GM23338 (cell line): ENCODE results near the gene TOP2A. TPM values are rescaled to one million over a fixed set of nuclear protein-coding genes. Genes with fewer than 3 reads are reported as not detected.
A peak's percentile ranks its signal among the peaks of the same experiment; 100 is the strongest.

ENCODE experiments used
- ATAC-seq: fragments of 200-7000 bp; cut with Tn5 transposase; 3 replicates; pipeline ENCODE4 v1.9.1; 2020
- DNase-seq: peaks from one replicate; pipeline ENCODE4 v3.0.0-alpha.2; 2015; ENCODE audit warnings: low spot score
- H2AFZ ChIP-seq: fragments of 200-600 bp; sonication (generic); 2 replicates; pipeline ENCODE4 v1.8.0; 2016; ENCODE audit warnings: antibody characterized with exemption, mild to moderate bottlenecking, moderate library complexity
- H3F3A ChIP-seq: fragments of 200-600 bp; sonication (generic); replicated peaks from 2 replicates; pipeline ENCODE4 v1.8.0; 2017; ENCODE audit warnings: antibody characterized with exemption, mixed run types, low read depth
- H3K27ac ChIP-seq: fragments of 200-600 bp; sonication (generic); 2 replicates; pipeline ENCODE4 v1.6.1; 2016; ENCODE audit warnings: low read depth
- H3K27me3 ChIP-seq: fragments of 200-600 bp; sonication (generic); 2 replicates; pipeline ENCODE4 v1.8.0; 2016; ENCODE audit warnings: mild to moderate bottlenecking, mixed run types, moderate library complexity; ENCODE audit not compliant: insufficient read depth
- H3K36me3 ChIP-seq: fragments of 200-600 bp; sonication (generic); 2 replicates; pipeline ENCODE4 v1.8.0; 2016; ENCODE audit warnings: mild to moderate bottlenecking; ENCODE audit not compliant: insufficient read depth
- H3K4me1 ChIP-seq: fragments of 200-600 bp; sonication (generic); 2 replicates; pipeline ENCODE4 v1.8.0; 2016; ENCODE audit warnings: mild to moderate bottlenecking, moderate library complexity; ENCODE audit not compliant: insufficient read depth
- H3K4me2 ChIP-seq: fragments of 200-600 bp; sonication (generic); 2 replicates; pipeline ENCODE4 v1.7.1; 2017; ENCODE audit warnings: mixed run types
- H3K4me3 ChIP-seq: fragments of 200-600 bp; sonication (generic); 2 replicates; pipeline ENCODE4 v1.6.1; 2016; ENCODE audit warnings: mixed run types
- H3K79me2 ChIP-seq: fragments of 200-600 bp; sonication (generic); replicated peaks from 2 replicates; pipeline ENCODE4 v1.8.0; 2017; ENCODE audit warnings: mild to moderate bottlenecking; ENCODE audit not compliant: insufficient read depth
- H3K9me2 ChIP-seq: fragments of 200-600 bp; sonication (generic); 2 replicates; pipeline ENCODE4 v1.8.0; 2017; ENCODE audit not compliant: insufficient read depth
- H4K20me1 ChIP-seq: fragments of 200-600 bp; sonication (generic); replicated peaks from 2 replicates; pipeline ENCODE4 v1.8.0; 2017; ENCODE audit warnings: mild to moderate bottlenecking; ENCODE audit not compliant: insufficient read depth
- H3K27ac Mint-ChIP-seq: 2 replicates; pipeline ENCODE4 v1.8.0; 2020; ENCODE audit warnings: inconsistent platforms, mild to moderate bottlenecking, moderate library complexity, mixed read lengths
- H3K27me3 Mint-ChIP-seq: 3 replicates; pipeline ENCODE4 v1.8.0; 2022; ENCODE audit warnings: low read depth, mild to moderate bottlenecking, moderate library complexity, mixed read lengths, inconsistent platforms; ENCODE audit not compliant: insufficient read depth, poor library complexity
- H3K36me3 Mint-ChIP-seq: 3 replicates; pipeline ENCODE4 v1.8.0; 2021; ENCODE audit warnings: low read depth, mild to moderate bottlenecking, inconsistent platforms, moderate library complexity, mixed read lengths
- H3K4me1 Mint-ChIP-seq: 3 replicates; pipeline ENCODE4 v1.8.0; 2020; ENCODE audit warnings: mild to moderate bottlenecking, inconsistent platforms, mixed read lengths
- H3K4me3 Mint-ChIP-seq: 3 replicates; pipeline ENCODE4 v1.8.0; 2021; ENCODE audit warnings: moderate library complexity, mild to moderate bottlenecking, inconsistent platforms, mixed read lengths
- H3K9me3 Mint-ChIP-seq: 3 replicates; pipeline ENCODE4 v1.8.0; 2020; ENCODE audit warnings: moderate library complexity, mild to moderate bottlenecking, inconsistent platforms, mixed read lengths
- CREB1 ChIP-seq: fragments of 250-450 bp; sonication (Bioruptor Pico); IDR thresholded peaks from 2 replicates; pipeline ENCODE4 v1.5.0; 2020; ENCODE audit warnings: low read depth, mild to moderate bottlenecking, moderate library complexity
- EZH2 ChIP-seq: fragments of 200-600 bp; sonication (generic); IDR thresholded peaks from one replicate; pipeline ENCODE4 v1.8.0; 2017; ENCODE audit warnings: antibody characterized with exemption, mild to moderate bottlenecking, low read depth; ENCODE audit not compliant: unreplicated experiment
- EZH2phosphoT487 ChIP-seq: fragments of 200-600 bp; sonication (generic); IDR thresholded peaks from one replicate; pipeline ENCODE4 v1.8.1; 2018; ENCODE audit warnings: antibody characterized with exemption; ENCODE audit not compliant: unreplicated experiment
- JUNB ChIP-seq: IDR thresholded peaks from one replicate; pipeline ENCODE4 v1.6.1; 2016; ENCODE audit warnings: antibody characterized with exemption; ENCODE audit not compliant: unreplicated experiment
- NANOG ChIP-seq: IDR thresholded peaks from 2 replicates; pipeline ENCODE4 v1.6.1; 2016; ENCODE audit warnings: antibody characterized with exemption, borderline replicate concordance
- POLR2AphosphoS5 ChIP-seq: IDR thresholded peaks from 2 replicates; pipeline ENCODE4 v1.6.1; 2016; ENCODE audit warnings: antibody characterized with exemption, low read depth
- STAT1 ChIP-seq: IDR thresholded peaks from one replicate; pipeline ENCODE4 v1.6.1; 2016; ENCODE audit warnings: antibody characterized with exemption; ENCODE audit not compliant: unreplicated experiment
- ZNF114 ChIP-seq: fragments of 250-450 bp; sonication (Bioruptor Pico); IDR thresholded peaks from 2 replicates; pipeline ENCODE4 v1.5.0; 2020; ENCODE audit warnings: mild to moderate bottlenecking, moderate library complexity
- ZNF331 ChIP-seq: fragments of 250-450 bp; sonication (Bioruptor Pico); IDR thresholded peaks from 2 replicates; pipeline ENCODE4 v1.5.0; 2020; ENCODE audit warnings: low read depth, mild to moderate bottlenecking, moderate library complexity
- polyA plus RNA-seq: library from polyadenylated mRNA; unstranded; fragments of >200 nt; fragmentation: Nextera tagmentation; extraction: Ambion mirVana; gene quantifications from 2 replicates; pipeline ENCODE4 v1.2.1, GENCODE V29; 2016
- total RNA-seq: library from RNA; depleted of rRNA; stranded (reverse); fragments of >200 nt; shearing (Covaris generic); gene quantifications from 2 replicates; pipeline ENCODE4 v1.2.3, GENCODE V29; 2014
- TF ChIP-seq, protein P1 (sequence below): fragments of 250-450 bp; sonication (Bioruptor Pico); IDR thresholded peaks from 2 replicates; pipeline ENCODE4 v1.5.0; 2020; ENCODE audit warnings: mild to moderate bottlenecking, moderate library complexity
- TF ChIP-seq, protein P2 (sequence below): IDR thresholded peaks from 2 replicates; pipeline ENCODE4 v1.6.1; 2016; ENCODE audit warnings: antibody characterized with exemption
- TF ChIP-seq, protein P3 (sequence below), 2 experiments: fragments of 200-600 bp in 1 of 2; sonication (generic) in 1 of 2; conservative IDR thresholded peaks; 2 replicates each; pipeline versions ENCODE4 v1.5.1 to v1.6.1; 2016 to 2017; ENCODE audit warnings: antibody characterized with exemption in 2 of 2, low read depth in 2 of 2, mild to moderate bottlenecking in 2 of 2, moderate library complexity in 1 of 2
- TF ChIP-seq, protein P4 (sequence below): IDR thresholded peaks from one replicate; pipeline ENCODE4 v1.6.1; 2018; ENCODE audit warnings: antibody characterized with exemption; ENCODE audit not compliant: unreplicated experiment

The TOP2A gene
- total and polyA plus RNA-seq, 2 experiments from 2014 or later: 263 to 442 TPM

DNA sequence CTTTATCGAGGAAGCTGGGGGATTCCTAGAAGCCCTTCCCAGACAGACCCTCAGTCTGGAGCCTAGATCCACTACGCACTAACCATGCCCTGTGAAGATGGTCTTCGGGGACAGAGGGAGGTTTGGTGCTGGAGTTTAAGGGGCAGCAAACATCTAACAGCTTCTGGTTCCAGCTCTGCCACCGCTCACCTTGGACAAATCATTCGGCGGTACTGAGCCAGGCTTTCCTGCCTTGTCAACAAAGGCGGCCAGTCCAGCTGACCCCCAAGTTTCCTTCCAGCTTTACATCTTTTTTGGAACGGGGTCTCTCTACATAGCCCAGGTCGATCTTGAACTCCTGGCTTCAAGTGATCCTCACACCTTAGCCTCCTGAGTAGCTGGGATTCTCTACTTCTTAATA is 52.8 kb downstream of the TOP2A start:
- Histone ChIP-seq H3K4me1 (peaks cover 22% of the 10 kb centered on the region), H3F3A (peaks cover 8% of the 10 kb centered on the region; the same call in 1 of the 2 replicates), H3K4me3 (peak overlapping the region; percentile 59; the same call in 1 of the 2 replicates), H3K27me3 (peaks cover 43% of the 10 kb centered on the region), H3K36me3 (no peaks in the 10 kb centered on the region), H3K27ac (no peak overlapping the region), H3K79me2 (no peaks in the 10 kb centered on the region), H2AFZ (peak overlapping the region; percentile 92; the same call in 1 of the 2 replicates), H4K20me1 (no peaks in the 10 kb centered on the region), H3K4me2 (peak overlapping the region; percentile 88), H3K9me2 (no peaks in the 10 kb centered on the region)
- no peaks in the 10 kb centered on the region; the same call in 2 of the 3 replicates for H3K9me3 Mint-ChIP-seq
- peak overlapping the region; percentile 81; the same call in 2 of the 3 replicates for H3K4me3 Mint-ChIP-seq
- no peak for TF ChIP-seq CREB1 (CRISPR knock-in tag)
- no peak for TF ChIP-seq EZH2
- TF ChIP-seq POLR2AphosphoS5: no peak
- no peak for TF ChIP-seq ZNF331 (CRISPR knock-in tag)
- no peak for TF ChIP-seq EZH2phosphoT487
- TF ChIP-seq STAT1: no peak
- no peak for TF ChIP-seq ZNF114
- TF ChIP-seq, protein P1, sequence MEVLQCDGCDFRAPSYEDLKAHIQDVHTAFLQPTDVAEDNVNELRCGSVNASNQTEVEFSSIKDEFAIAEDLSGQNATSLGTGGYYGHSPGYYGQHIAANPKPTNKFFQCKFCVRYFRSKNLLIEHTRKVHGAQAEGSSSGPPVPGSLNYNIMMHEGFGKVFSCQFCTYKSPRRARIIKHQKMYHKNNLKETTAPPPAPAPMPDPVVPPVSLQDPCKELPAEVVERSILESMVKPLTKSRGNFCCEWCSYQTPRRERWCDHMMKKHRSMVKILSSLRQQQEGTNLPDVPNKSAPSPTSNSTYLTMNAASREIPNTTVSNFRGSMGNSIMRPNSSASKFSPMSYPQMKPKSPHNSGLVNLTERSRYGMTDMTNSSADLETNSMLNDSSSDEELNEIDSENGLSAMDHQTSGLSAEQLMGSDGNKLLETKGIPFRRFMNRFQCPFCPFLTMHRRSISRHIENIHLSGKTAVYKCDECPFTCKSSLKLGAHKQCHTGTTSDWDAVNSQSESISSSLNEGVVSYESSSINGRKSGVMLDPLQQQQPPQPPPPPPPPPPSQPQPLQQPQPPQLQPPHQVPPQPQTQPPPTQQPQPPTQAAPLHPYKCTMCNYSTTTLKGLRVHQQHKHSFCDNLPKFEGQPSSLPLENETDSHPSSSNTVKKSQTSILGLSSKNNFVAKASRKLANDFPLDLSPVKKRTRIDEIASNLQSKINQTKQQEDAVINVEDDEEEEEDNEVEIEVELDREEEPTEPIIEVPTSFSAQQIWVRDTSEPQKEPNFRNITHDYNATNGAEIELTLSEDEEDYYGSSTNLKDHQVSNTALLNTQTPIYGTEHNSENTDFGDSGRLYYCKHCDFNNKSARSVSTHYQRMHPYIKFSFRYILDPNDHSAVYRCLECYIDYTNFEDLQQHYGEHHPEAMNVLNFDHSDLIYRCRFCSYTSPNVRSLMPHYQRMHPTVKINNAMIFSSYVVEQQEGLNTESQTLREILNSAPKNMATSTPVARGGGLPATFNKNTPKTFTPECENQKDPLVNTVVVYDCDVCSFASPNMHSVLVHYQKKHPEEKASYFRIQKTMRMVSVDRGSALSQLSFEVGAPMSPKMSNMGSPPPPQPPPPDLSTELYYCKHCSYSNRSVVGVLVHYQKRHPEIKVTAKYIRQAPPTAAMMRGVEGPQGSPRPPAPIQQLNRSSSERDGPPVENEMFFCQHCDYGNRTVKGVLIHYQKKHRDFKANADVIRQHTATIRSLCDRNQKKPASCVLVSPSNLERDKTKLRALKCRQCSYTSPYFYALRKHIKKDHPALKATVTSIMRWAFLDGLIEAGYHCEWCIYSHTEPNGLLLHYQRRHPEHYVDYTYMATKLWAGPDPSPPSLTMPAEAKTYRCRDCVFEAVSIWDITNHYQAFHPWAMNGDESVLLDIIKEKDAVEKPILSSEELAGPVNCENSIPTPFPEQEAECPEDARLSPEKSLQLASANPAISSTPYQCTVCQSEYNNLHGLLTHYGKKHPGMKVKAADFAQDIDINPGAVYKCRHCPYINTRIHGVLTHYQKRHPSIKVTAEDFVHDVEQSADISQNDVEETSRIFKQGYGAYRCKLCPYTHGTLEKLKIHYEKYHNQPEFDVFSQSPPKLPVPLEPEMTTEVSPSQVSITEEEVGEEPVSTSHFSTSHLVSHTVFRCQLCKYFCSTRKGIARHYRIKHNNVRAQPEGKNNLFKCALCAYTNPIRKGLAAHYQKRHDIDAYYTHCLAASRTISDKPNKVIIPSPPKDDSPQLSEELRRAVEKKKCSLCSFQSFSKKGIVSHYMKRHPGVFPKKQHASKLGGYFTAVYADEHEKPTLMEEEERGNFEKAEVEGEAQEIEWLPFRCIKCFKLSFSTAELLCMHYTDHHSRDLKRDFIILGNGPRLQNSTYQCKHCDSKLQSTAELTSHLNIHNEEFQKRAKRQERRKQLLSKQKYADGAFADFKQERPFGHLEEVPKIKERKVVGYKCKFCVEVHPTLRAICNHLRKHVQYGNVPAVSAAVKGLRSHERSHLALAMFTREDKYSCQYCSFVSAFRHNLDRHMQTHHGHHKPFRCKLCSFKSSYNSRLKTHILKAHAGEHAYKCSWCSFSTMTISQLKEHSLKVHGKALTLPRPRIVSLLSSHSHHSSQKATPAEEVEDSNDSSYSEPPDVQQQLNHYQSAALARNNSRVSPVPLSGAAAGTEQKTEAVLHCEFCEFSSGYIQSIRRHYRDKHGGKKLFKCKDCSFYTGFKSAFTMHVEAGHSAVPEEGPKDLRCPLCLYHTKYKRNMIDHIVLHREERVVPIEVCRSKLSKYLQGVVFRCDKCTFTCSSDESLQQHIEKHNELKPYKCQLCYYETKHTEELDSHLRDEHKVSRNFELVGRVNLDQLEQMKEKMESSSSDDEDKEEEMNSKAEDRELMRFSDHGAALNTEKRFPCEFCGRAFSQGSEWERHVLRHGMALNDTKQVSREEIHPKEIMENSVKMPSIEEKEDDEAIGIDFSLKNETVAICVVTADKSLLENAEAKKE (CRISPR knock-in tag): no peak
- no peak for TF ChIP-seq NANOG
- TF ChIP-seq JUNB: no peak
- TF ChIP-seq, protein P2, sequence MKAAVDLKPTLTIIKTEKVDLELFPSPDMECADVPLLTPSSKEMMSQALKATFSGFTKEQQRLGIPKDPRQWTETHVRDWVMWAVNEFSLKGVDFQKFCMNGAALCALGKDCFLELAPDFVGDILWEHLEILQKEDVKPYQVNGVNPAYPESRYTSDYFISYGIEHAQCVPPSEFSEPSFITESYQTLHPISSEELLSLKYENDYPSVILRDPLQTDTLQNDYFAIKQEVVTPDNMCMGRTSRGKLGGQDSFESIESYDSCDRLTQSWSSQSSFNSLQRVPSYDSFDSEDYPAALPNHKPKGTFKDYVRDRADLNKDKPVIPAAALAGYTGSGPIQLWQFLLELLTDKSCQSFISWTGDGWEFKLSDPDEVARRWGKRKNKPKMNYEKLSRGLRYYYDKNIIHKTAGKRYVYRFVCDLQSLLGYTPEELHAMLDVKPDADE: no peak
- TF ChIP-seq, protein P3, sequence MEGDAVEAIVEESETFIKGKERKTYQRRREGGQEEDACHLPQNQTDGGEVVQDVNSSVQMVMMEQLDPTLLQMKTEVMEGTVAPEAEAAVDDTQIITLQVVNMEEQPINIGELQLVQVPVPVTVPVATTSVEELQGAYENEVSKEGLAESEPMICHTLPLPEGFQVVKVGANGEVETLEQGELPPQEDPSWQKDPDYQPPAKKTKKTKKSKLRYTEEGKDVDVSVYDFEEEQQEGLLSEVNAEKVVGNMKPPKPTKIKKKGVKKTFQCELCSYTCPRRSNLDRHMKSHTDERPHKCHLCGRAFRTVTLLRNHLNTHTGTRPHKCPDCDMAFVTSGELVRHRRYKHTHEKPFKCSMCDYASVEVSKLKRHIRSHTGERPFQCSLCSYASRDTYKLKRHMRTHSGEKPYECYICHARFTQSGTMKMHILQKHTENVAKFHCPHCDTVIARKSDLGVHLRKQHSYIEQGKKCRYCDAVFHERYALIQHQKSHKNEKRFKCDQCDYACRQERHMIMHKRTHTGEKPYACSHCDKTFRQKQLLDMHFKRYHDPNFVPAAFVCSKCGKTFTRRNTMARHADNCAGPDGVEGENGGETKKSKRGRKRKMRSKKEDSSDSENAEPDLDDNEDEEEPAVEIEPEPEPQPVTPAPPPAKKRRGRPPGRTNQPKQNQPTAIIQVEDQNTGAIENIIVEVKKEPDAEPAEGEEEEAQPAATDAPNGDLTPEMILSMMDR (conservative IDR thresholded peaks at IDR 0.05; ENCODE audit: low read depth in 2 of 2): no peak
- TF ChIP-seq, protein P4, sequence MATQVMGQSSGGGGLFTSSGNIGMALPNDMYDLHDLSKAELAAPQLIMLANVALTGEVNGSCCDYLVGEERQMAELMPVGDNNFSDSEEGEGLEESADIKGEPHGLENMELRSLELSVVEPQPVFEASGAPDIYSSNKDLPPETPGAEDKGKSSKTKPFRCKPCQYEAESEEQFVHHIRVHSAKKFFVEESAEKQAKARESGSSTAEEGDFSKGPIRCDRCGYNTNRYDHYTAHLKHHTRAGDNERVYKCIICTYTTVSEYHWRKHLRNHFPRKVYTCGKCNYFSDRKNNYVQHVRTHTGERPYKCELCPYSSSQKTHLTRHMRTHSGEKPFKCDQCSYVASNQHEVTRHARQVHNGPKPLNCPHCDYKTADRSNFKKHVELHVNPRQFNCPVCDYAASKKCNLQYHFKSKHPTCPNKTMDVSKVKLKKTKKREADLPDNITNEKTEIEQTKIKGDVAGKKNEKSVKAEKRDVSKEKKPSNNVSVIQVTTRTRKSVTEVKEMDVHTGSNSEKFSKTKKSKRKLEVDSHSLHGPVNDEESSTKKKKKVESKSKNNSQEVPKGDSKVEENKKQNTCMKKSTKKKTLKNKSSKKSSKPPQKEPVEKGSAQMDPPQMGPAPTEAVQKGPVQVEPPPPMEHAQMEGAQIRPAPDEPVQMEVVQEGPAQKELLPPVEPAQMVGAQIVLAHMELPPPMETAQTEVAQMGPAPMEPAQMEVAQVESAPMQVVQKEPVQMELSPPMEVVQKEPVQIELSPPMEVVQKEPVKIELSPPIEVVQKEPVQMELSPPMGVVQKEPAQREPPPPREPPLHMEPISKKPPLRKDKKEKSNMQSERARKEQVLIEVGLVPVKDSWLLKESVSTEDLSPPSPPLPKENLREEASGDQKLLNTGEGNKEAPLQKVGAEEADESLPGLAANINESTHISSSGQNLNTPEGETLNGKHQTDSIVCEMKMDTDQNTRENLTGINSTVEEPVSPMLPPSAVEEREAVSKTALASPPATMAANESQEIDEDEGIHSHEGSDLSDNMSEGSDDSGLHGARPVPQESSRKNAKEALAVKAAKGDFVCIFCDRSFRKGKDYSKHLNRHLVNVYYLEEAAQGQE: no peak
- DNase-seq (no peak), ATAC-seq (no peak)
- peaks cover 40% of the 10 kb centered on the region for H3K4me1 Mint-ChIP-seq
- no peak overlapping the region for H3K27ac Mint-ChIP-seq
- H3K27me3 Mint-ChIP-seq: peaks cover 47% of the 10 kb centered on the region
- no peaks in the 10 kb centered on the region for H3K36me3 Mint-ChIP-seq
